Esophagus muscularis mucosa (tissue), 4 donors: Measurements from ENCODE around the gene BCR.

ENCODE experiments used
- CTCF ChIP-seq, 3 experiments: fragments of 200-600 bp in 2 of 3; fragments of 450-650 bp in 1 of 3; sonication (generic) in 2 of 3; IDR thresholded peaks; one replicate each; pipeline ENCODE4 v1.5.1; 2017 to 2019; ENCODE audit warnings: antibody characterized with exemption in 3 of 3, mild to moderate bottlenecking in 2 of 3, moderate library complexity in 1 of 3
- EP300 ChIP-seq: sonication (generic); formaldehyde crosslinking; IDR thresholded peaks from one replicate; pipeline ENCODE4 v1.6.1; 2017; ENCODE audit warnings: antibody characterized with exemption
- POLR2A ChIP-seq: fragments of 450-650 bp; IDR thresholded peaks from one replicate; pipeline ENCODE4 v1.6.1; 2017; ENCODE audit warnings: antibody characterized with exemption, moderate library complexity, mild to moderate bottlenecking, low read depth
- POLR2AphosphoS5 ChIP-seq, 2 donors: sonication (generic); formaldehyde crosslinking; IDR thresholded peaks; one replicate each; pipeline ENCODE4 v1.6.1; 2017; ENCODE audit warnings: antibody characterized with exemption in 2 of 2

GRCh38 chr22:23159291-23159630 lies 21.0 kb upstream of the BCR start:
- no peak for TF ChIP-seq POLR2A
- TF ChIP-seq CTCF (IDR thresholded peaks at IDR 0.05), result no peak
- TF ChIP-seq EP300, result no peak
- no peak for TF ChIP-seq POLR2AphosphoS5 (IDR thresholded peaks at IDR 0.05)
